HCT116 (cell line): ENCODE data around the gene PSTPIP2. TPM values are rescaled to one million over a fixed set of nuclear protein-coding genes. Genes with fewer than 3 reads are reported as not detected.

Experiments used
- ATAC-seq: fragments of 200-7000 bp; cut with Tn5 transposase; 2 replicates; pipeline ENCODE4 v1.9.1; 2020; ENCODE audit warnings: mild to moderate bottlenecking, moderate library complexity
- BruUV-seq: library from RNA; stranded (reverse); fragments of 400-500 nt; replicated peaks from 2 replicates; lab custom pipeline; 2021; lab: Mats Ljungman, UMichigan
- CTCF ChIA-PET: fragments of 300-600 bp; sonication (Branson Sonifier 250); formaldehyde crosslinking; loops from one replicate; lab custom pipeline; 2021; ENCODE audit warnings: antibody characterized with exemption; lab: Charles Lee
- POLR2A ChIA-PET: fragments of 300-600, 350-600 bp; sonication (Branson Sonifier 250); formaldehyde crosslinking; loops from one replicate; lab custom pipeline; 2021; ENCODE audit warnings: antibody characterized with exemption; lab: Charles Lee
- RAD21 ChIA-PET, 2 experiments: fragments of 300-600 bp; sonication (Branson Sonifier 250); formaldehyde crosslinking; loops; one replicate each; lab custom pipeline; 2023; ENCODE audit warnings: low total read pairs in 2 of 2; ENCODE audit not compliant: uncharacterized antibody in 2 of 2, unreplicated experiment in 2 of 2, low non-redundant PET in 1 of 2; lab: Charles Lee
- DNase-seq: peaks from one replicate; pipeline ENCODE4 v3.0.0-alpha.2; 2010; ENCODE audit warnings: low read depth, low spot score
- H2AFZ ChIP-seq: fragments of 200-600 bp; shearing (Covaris generic), sonication (generic); 2 replicates; pipeline ENCODE4 v1.6.1; 2017; ENCODE audit warnings: low read depth, mixed run types, mixed read lengths, antibody characterized with exemption, low read length; ENCODE audit not compliant: poor library complexity, severe bottlenecking
- H3K27ac ChIP-seq: 2 replicates; pipeline ENCODE4 v1.5.1; 2012; ENCODE audit warnings: low read depth, low read length
- H3K27me3 ChIP-seq: fragments of 200-600 bp; sonication (generic); 2 replicates; pipeline ENCODE4 v1.6.1; 2016; ENCODE audit warnings: mixed run types, low read length, mixed read lengths; ENCODE audit not compliant: insufficient read depth
- H3K36me3 ChIP-seq, 2 experiments: fragments of 200-500 bp in 1 of 2; fragments of 200-600 bp in 1 of 2; sonication (Bioruptor generic) in 1 of 2; sonication (generic) in 1 of 2; 2 replicates each; pipeline versions ENCODE4 v1.5.1 to v1.6.1; 2014 to 2016; ENCODE audit warnings: low read length in 2 of 2, inconsistent platforms in 1 of 2, mixed read lengths in 1 of 2, mixed run types in 1 of 2; ENCODE audit not compliant: insufficient read depth in 2 of 2, control insufficient read depth in 1 of 2
- H3K4me1 ChIP-seq, 2 experiments: fragments of 200-600 bp in 1 of 2; sonication (generic) in 1 of 2; 2 replicates each; pipeline versions ENCODE4 v1.5.1 to v1.6.1; 2012 to 2017; ENCODE audit warnings: low read length in 2 of 2, inconsistent platforms in 1 of 2, mild to moderate bottlenecking in 1 of 2, mixed read lengths in 1 of 2, mixed run types in 1 of 2, moderate library complexity in 1 of 2; ENCODE audit not compliant: insufficient read depth in 2 of 2, control insufficient read depth in 1 of 2
- H3K4me2 ChIP-seq: fragments of 200-600 bp; sonication (generic); 2 replicates; pipeline ENCODE4 v1.6.1; 2017; ENCODE audit warnings: mixed run types, low read length, mixed read lengths
- H3K4me3 ChIP-seq, 2 experiments: fragments of 200-600 bp in 1 of 2; sonication (generic) in 1 of 2; replicated peaks in 1 of 2; 2 replicates each; pipeline ENCODE4 v1.5.1; 2011 to 2016; ENCODE audit warnings: low read length in 2 of 2, control low read depth in 1 of 2, low read depth in 1 of 2, mild to moderate bottlenecking in 1 of 2, mixed read lengths in 1 of 2, mixed run types in 1 of 2
- H3K79me2 ChIP-seq: fragments of 200-600 bp; sonication (generic); 2 replicates; pipeline ENCODE4 v1.6.1; 2017; ENCODE audit warnings: mild to moderate bottlenecking, mixed run types, low read length, moderate library complexity, mixed read lengths; ENCODE audit not compliant: insufficient read depth
- H3K9ac ChIP-seq: fragments of 200-600 bp; sonication (generic); 2 replicates; pipeline ENCODE4 v1.6.1; 2016; ENCODE audit warnings: low read length, mixed read lengths
- H3K9me2 ChIP-seq: fragments of 200-600 bp; sonication (generic), shearing (Covaris generic); 2 replicates; pipeline ENCODE4 v1.6.1; 2017; ENCODE audit warnings: mixed run types, mild to moderate bottlenecking, moderate library complexity; ENCODE audit not compliant: insufficient read depth
- H3K9me3 ChIP-seq, 2 experiments: fragments of 200-500 bp in 1 of 2; fragments of 200-600 bp in 1 of 2; sonication (Bioruptor generic) in 1 of 2; sonication (generic) in 1 of 2; 2 replicates each; pipeline ENCODE4 v1.6.1; 2014 to 2017; ENCODE audit warnings: low read length in 2 of 2, mixed read lengths in 2 of 2, inconsistent platforms in 1 of 2, low read depth in 1 of 2, mild to moderate bottlenecking in 1 of 2, mixed run types in 1 of 2, moderate library complexity in 1 of 2; ENCODE audit not compliant: control insufficient read depth in 1 of 2, insufficient read depth in 1 of 2
- H4K20me1 ChIP-seq: fragments of 200-600 bp; sonication (generic), shearing (Covaris generic); 2 replicates; pipeline ENCODE4 v1.6.1; 2017; ENCODE audit warnings: mixed run types, mild to moderate bottlenecking, moderate library complexity; ENCODE audit not compliant: insufficient read depth
- ATF3 ChIP-seq: IDR thresholded peaks from 2 replicates; pipeline ENCODE4 v1.6.1; 2012
- CBX3 ChIP-seq: IDR thresholded peaks from 2 replicates; pipeline ENCODE4 v1.6.1; 2012; ENCODE audit warnings: low read depth
- EGR1 ChIP-seq: IDR thresholded peaks from 2 replicates; pipeline ENCODE4 v1.6.1; 2012; ENCODE audit warnings: low read depth
- ELF1 ChIP-seq: IDR thresholded peaks from 2 replicates; pipeline ENCODE4 v1.6.1; 2012; ENCODE audit warnings: low read depth, borderline replicate concordance
- FOSL1 ChIP-seq: IDR thresholded peaks from 2 replicates; pipeline ENCODE4 v1.6.1; 2012; ENCODE audit warnings: low read depth
- POLR2A ChIP-seq: IDR thresholded peaks from 2 replicates; pipeline ENCODE4 v1.7.0; 2011; ENCODE audit warnings: borderline replicate concordance; ENCODE audit not compliant: insufficient read depth, insufficient read length; ENCODE audit errors: extremely low read depth
- SRF ChIP-seq: IDR thresholded peaks from 2 replicates; pipeline ENCODE4 v1.6.1; 2012; ENCODE audit warnings: low read depth
- TCF7L2 ChIP-seq: IDR thresholded peaks from 2 replicates; pipeline ENCODE4 v1.7.0; 2011; ENCODE audit warnings: borderline replicate concordance, inconsistent platforms; ENCODE audit not compliant: insufficient read depth, insufficient read length; ENCODE audit errors: extremely low read depth
- YY1 ChIP-seq: IDR thresholded peaks from 2 replicates; pipeline ENCODE4 v1.6.1; 2011; ENCODE audit warnings: low read length, low read depth, moderate library complexity, mild to moderate bottlenecking; ENCODE audit not compliant: insufficient replicate concordance; ENCODE audit errors: extremely low read depth
- intact Hi-C: fragments of 100-400 bp; cut with micrococcal nuclease; formaldehyde crosslinking; loops from 2 replicates; pipeline ENCODE4 v1.10.0; 2022
- total RNA-seq: library from RNA; stranded (reverse); gene quantifications from one replicate; pipeline ENCODE4 v1.2.1, GENCODE V29; 2021; ENCODE audit not compliant: unreplicated experiment

The PSTPIP2 gene
- total RNA-seq, 1 experiment from 2014 or later, result 20.0 TPM

DNA sequence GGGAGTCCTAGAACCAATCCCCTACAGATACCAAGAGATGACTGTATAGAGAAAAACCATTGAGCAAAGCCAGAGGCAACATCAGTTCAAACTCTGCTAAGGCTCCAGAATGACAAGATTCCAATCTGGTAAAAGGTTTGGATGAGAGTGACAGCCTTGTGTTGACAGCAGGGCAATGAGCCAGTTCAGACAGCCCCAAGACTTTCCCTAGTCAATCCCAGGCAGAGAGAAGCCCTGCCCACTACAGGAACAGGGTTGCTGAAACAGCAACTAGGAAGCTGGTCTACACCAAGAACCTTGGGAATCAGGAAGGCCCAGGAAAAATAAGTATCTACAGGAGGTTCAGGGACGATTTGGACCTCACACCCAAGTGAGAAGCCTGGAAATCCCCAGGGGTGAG, 3.3 kb downstream of the PSTPIP2 start:
- Histone ChIP-seq H3K27ac (no peak overlapping the region), H2AFZ (no peak overlapping the region), H3K9me3 (no peaks in the 10 kb centered on the region), H4K20me1 (no peaks in the 10 kb centered on the region), H3K36me3 (no peaks in the 10 kb centered on the region), H3K4me2 (0 out of 2 replicates have a peak overlapping the region, but pooled peaks have one; percentile 27), H3K27me3 (no peaks in the 10 kb centered on the region), H3K9me2 (no peaks in the 10 kb centered on the region), H3K4me3 (no peak overlapping the region), H3K4me1 (peaks cover 25 to 54% of the 10 kb centered on the region in 2 experiments), H3K79me2 (peaks cover 19% of the 10 kb centered on the region; the same call in 1 of the 2 replicates), H3K9ac (no peak overlapping the region)
- ChIA-PET RAD21 (no interaction called here), POLR2A (no interaction called here), CTCF (no interaction called here)
- no TSS peak for BruUV-seq
- intact Hi-C loops, result no loop called here
- ATAC-seq, result no peak
- DNase-seq, result no peak
- TF ChIP-seq EGR1, result no peak
- TF ChIP-seq FOSL1, result no peak
- no peak for TF ChIP-seq ELF1
- TF ChIP-seq TCF7L2, result no peak
- no peak for TF ChIP-seq ATF3
- TF ChIP-seq YY1, result no peak
- no peak for TF ChIP-seq CBX3
- no peak for TF ChIP-seq POLR2A

- no peaks in the 10 kb centered on the region for H3K9me2 ChIP-seq
- POLR2A ChIA-PET, result no interaction called here
- ATAC-seq (peak; percentile 37), DNase-seq (peak; percentile 43)
- RAD21 ChIA-PET, result no interaction called here
- TF ChIP-seq ATF3 (no peak), SRF (peak; percentile 80)
- H3K4me2 ChIP-seq, result no peak overlapping the region
- CTCF ChIA-PET, result no interaction called here
- no peak overlapping the region for H2AFZ ChIP-seq
- H3K9me3 ChIP-seq, result no peaks in the 10 kb centered on the region
- intact Hi-C loops, result no loop called here
- peaks cover 22 to 47% of the 10 kb centered on the region in 2 experiments for H3K4me1 ChIP-seq
- H3K4me3 ChIP-seq, result no peak overlapping the region
- H3K9ac ChIP-seq, result no peak overlapping the region
- H4K20me1 ChIP-seq, result no peaks in the 10 kb centered on the region
- no peak overlapping the region for H3K27ac ChIP-seq
- H3K79me2 ChIP-seq, result peaks cover 19% of the 10 kb centered on the region; the same call in 1 of the 2 replicates
- no TSS peak for BruUV-seq
- no peaks in the 10 kb centered on the region for H3K36me3 ChIP-seq
- H3K27me3 ChIP-seq, result no peaks in the 10 kb centered on the region
Measured at GRCh38 chr18:46067438-46068007, 4.5 kb downstream of the PSTPIP2 start.
